HG02763 (cell line): ENCODE results near the gene USP17L29.
"Not testable (repeated sequence)": the region's sequence is repeated elsewhere in the genome, so short reads cannot be mapped to it uniquely, and the experiment has no call there.

Source experiments
- ATAC-seq: cut with Tn5 transposase; IDR thresholded peaks from one replicate; pipeline ENCODE4 v1.9.1; 2021; ENCODE audit warnings: mild to moderate bottlenecking, moderate library complexity; ENCODE audit not compliant: unreplicated experiment

USP17L29 gene

GRCh38 chr4:9353338-9353737, at the start of gene USP17L29:
TSS of gene USP17L29 (plus strand) at chr4:9353638. CDS start at chr4:9353638, 0 bp downstream.
- ATAC-seq = not testable (repeated sequence)

- ATAC-seq = not testable (repeated sequence)
Observed at GRCh38 chr4:9324191-9324590, 29.2 kb upstream of the USP17L29 start.

GRCh38 chr4:9324865-9325264, 28.6 kb upstream of the USP17L29 start, which contains the start of gene USP17L24:
TSS of gene USP17L24 (plus strand) at chr4:9325165. CDS start at chr4:9325165, 0 bp downstream.
- ATAC-seq = not testable (repeated sequence)

GRCh38 chr4:9329611-9330010, 23.8 kb upstream of the USP17L29 start, which contains the start of gene USP17L25:
TSS of gene USP17L25 (plus strand) at chr4:9329911. CDS start at chr4:9329911, 0 bp downstream.
- not testable (repeated sequence) for ATAC-seq

- ATAC-seq = not testable (repeated sequence)
Observed at GRCh38 chr4:9334358-9334757, 19.1 kb upstream of the USP17L29 start, which contains the start of gene USP17L26. TSS of gene USP17L26 (plus strand) at chr4:9334658. CDS start at chr4:9334658, 0 bp downstream.

- not testable (repeated sequence) for ATAC-seq
Observed at GRCh38 chr4:9339103-9339502, 14.3 kb upstream of the USP17L29 start, which contains the start of gene USP17L5. TSS of gene USP17L5 (plus strand) at chr4:9339403. CDS start at chr4:9339403, 0 bp downstream.

GRCh38 chr4:9343848-9344247, 9.6 kb upstream of the USP17L29 start, which contains the start of gene USP17L27:
TSS of gene USP17L27 (plus strand) at chr4:9344148. CDS start at chr4:9344148, 0 bp downstream.
- not testable (repeated sequence) for ATAC-seq

GRCh38 chr4:9348593-9348992, 4.8 kb upstream of the USP17L29 start, which contains the start of gene USP17L28:
TSS of gene USP17L28 (plus strand) at chr4:9348893. CDS start at chr4:9348893, 0 bp downstream.
- not testable (repeated sequence) for ATAC-seq

- not testable (repeated sequence) for ATAC-seq
Observed at GRCh38 chr4:9350866-9351265, 2.6 kb upstream of the USP17L29 start.

GRCh38 chr4:9362829-9363228, 9.4 kb downstream of the USP17L29 start, which contains the start of gene USP17L30:
TSS of gene USP17L30 (plus strand) at chr4:9363129. CDS start at chr4:9363129, 0 bp downstream.
- ATAC-seq = not testable (repeated sequence)

- ATAC-seq = not testable (repeated sequence)
Observed at GRCh38 chr4:9379881-9380280, 26.4 kb downstream of the USP17L29 start.

- not testable (repeated sequence) for ATAC-seq
Observed at GRCh38 chr4:9381012-9381534, 27.6 kb downstream of the USP17L29 start.

- ATAC-seq = no peak
Observed at GRCh38 chr4:9384126-9384525, 30.7 kb downstream of the USP17L29 start.

- ATAC-seq = not testable (repeated sequence)
Observed at GRCh38 chr4:9389001-9389400, 35.6 kb downstream of the USP17L29 start.
